UCSD-AML1 (cell line): ENCODE measurements around the gene EIF4G1.
A peak's percentile ranks its signal among the peaks of the same experiment; 100 is the strongest.

Source experiments
- DNase-seq: peaks from one replicate; lab custom pipeline; 2025; ENCODE audit not compliant: unreplicated experiment; lab: John Stamatoyannopoulos, UW

Gene EIF4G1

DNA sequence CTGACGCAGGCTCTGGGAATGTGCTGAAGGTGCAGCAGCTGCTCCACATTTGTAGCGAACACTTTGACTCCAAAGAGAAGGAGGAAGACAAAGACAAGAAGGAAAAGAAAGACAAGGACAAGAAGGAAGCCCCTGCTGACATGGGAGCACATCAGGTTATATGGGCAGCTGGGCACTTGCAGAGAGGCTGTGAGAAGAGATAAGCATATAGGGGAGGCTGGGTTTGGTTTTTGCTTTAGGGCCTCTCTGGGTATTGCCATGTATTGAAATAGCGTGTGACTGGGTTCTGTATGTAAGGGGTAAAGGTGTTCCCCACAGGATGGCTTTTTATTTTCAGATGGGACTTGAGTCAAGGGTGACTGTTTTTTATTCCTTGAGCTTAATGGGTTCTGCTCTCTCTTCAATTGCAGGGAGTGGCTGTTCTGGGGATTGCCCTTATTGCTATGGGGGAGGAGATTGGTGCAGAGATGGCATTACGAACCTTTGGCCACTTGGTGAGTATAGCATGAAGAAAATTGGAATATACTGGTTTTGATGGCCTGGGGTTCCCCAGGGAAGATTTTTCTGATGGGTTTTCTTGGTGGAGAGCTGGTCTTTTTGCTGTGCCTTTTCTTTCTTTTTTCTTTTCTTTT, 7.9 kb upstream of the EIF4G1 start:
- no peak for DNase-seq

DNA sequence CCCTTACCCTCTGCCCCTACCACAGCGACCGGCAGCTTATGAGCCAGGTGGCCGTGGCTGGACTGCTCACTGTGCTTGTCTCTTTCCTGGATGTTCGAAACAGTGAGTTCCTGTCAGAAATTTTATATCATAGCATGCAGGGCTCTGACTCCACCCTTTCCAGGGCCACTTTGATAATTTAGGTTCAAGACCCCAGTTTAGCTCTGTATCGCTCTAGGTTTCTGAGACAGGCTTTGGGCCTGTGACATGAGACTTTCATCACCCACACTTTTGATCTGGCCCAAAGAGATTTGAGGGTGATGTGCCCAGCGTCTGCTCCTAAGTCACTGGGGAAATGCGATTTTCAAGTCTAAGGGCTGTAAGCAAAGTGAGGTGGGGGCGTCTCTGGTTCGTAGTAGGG, 6.5 kb upstream of the EIF4G1 start:
- no peak for DNase-seq

- no peak for DNase-seq
Observed at GRCh38 chr3:184308744-184309143, 5.7 kb upstream of the EIF4G1 start.

DNA sequence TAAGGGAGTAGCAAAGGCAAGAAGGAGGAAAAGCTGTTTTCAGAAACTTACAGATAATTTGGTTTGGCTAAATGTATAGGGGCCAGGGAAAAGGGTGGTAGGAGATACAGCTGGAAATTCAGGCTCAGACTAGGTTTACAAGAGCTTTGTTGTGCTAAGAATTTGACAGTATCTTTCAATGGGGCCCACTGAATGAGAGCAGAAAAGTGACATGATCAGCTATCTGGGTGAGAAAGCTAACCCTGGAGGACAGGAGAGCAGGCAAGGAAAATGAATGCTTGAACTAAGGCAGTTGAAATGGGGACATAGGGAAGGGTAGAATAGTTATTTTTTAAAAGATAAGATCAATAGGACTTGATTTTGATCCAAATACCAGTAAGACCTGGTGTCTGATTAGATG, 2.8 kb upstream of the EIF4G1 start:
- DNase-seq, result no peak

- peak; percentile 48 for DNase-seq
Observed at GRCh38 chr3:184314700-184315542, 515 bp downstream of the EIF4G1 start.

DNA sequence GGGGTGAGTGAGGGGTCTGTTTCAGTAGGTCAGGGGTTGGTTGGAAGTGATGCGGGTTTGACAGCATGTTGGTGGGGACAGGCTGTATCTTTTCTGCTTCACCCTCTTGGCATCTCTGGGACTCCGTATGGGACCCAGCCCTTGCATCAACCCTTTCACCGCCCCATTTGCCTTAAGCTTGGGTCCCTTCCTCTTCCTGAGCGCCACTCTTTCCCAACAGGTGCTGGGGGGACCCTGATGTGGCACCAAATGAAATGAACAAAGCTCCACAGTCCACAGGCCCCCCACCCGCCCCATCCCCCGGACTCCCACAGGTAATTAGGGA, 1.1 kb downstream of the EIF4G1 start:
- no peak for DNase-seq

DNA sequence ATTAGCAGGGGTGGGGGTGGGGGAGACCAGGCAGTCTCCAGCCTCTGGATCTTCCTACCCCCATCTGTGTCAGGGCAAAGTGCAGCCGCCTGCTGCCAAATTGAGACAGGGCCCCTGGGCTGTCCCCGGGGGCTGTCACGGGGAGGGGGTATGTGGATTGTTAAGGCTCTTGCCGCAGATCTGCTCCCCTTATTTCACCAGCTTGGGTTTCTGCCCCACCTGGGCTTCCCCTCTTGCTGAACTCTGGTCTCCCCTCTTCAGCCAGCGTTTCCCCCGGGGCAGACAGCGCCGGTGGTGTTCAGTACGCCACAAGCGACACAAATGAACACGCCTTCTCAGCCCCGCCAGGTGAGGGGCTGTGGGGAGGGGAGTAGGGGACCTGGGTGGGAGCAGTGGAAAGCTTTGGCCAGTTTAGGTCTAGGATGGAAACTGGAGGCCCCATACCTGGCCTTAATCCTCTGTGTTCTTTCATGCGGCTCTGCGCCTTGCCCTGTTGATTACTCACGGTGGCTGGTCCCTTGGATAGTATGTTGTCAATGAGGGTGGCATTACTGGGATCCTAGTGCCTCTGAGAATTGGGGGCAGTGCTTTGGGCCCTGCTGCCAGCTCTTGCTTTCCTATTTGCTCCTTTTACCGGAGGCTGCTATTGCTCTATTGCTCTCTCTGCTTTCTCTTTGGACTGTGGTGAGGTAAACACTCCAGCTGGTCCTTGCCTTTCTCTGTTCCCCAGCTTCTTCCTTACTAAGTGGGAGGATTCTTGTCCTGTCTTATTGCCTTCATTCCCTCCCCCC, 1.7 kb downstream of the EIF4G1 start:
- DNase-seq, result no peak

GRCh38 chr3:184316792-184317191, 2.4 kb downstream of the EIF4G1 start:
- DNase-seq, result no peak

- DNase-seq, result no peak
Observed at GRCh38 chr3:184317201-184317600, 2.8 kb downstream of the EIF4G1 start.

GRCh38 chr3:184320104-184320445, 5.7 kb downstream of the EIF4G1 start:
- no peak for DNase-seq

- no peak for DNase-seq
Observed at GRCh38 chr3:184321666-184322065, 7.3 kb downstream of the EIF4G1 start.

- no peak for DNase-seq
Observed at GRCh38 chr3:184322731-184323487, 8.5 kb downstream of the EIF4G1 start.

GRCh38 chr3:184323696-184324095, 9.3 kb downstream of the EIF4G1 start:
- DNase-seq, result no peak

DNA sequence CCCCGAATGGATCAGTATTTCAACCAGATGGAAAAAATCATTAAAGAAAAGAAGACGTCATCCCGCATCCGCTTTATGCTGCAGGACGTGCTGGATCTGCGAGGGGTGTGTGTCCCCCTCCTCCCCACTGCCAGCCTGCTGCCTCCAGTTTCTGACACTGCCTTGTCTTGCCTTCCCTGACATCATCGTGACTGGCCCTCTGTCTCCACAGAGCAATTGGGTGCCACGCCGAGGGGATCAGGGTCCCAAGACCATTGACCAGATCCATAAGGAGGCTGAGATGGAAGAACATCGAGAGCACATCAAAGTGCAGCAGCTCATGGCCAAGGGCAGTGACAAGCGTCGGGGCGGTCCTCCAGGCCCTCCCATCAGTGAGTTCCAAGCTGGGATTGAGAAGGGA, 10.9 kb downstream of the EIF4G1 start:
- no peak for DNase-seq

DNA sequence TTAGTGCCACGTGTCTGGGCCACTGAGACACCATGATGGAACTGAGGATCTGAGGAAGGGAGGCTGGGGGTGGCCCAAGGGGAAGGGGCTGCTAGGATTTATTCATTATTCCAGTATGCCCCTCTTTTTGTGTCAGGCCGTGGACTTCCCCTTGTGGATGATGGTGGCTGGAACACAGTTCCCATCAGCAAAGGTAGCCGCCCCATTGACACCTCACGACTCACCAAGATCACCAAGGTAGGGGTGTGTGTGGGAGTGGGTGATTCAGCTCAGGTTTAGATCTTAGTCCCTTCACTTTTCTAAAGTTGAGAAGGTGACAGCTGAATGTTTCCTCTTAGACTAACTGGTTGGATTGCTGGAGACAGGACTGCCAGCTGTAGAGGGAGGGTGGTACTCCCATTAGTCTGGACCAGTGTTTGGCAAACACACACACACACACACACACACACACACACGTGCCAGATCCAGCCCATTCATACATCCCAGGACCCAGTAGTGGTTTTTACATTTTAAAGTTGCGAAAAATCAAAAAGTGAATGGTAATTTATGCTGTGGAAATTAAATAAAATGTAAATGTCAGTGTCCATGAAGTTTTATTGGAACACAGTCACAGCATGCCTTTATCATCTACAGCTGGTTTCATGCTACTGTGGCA, 11.4 kb downstream of the EIF4G1 start:
- no peak for DNase-seq

DNA sequence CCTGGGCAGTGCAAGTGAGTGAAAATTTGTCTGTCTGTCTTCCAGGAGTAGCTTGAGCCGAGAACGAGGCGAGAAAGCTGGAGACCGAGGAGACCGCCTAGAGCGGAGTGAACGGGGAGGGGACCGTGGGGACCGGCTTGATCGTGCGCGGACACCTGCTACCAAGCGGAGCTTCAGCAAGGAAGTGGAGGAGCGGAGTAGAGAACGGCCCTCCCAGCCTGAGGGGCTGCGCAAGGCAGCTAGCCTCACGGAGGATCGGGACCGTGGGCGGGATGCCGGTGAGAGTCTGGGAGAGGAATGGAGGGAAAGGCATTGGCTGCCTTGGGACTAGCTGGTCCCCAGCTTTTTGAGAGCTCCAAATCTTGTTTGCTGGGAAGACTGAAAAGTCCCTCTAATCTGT, 12.8 kb downstream of the EIF4G1 start:
- DNase-seq, result no peak

GRCh38 chr3:184328516-184328915, 14.1 kb downstream of the EIF4G1 start:
- no peak for DNase-seq

- no peak for DNase-seq
Observed at GRCh38 chr3:184332370-184333090, 18.1 kb downstream of the EIF4G1 start.

DNA sequence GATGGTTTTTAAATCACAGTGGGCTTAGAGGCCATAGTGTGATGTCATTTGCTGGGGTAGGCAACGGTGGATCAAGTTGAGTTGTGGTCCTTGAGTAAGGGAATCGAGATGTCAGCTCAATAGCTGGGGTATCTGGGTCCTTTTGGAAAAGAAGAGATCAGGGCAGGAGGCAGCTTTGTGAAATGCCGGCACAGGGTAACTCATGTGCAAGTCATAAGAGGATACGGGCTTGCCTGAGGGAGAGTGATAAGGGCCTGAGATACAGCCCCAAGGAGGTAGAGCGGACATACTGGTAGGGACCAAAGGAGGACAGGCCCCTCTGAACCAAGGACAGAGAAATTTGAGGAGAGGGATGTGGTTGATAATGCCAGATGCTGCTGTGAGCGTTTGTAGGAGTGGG, 18.8 kb downstream of the EIF4G1 start:
- no peak for DNase-seq

DNA sequence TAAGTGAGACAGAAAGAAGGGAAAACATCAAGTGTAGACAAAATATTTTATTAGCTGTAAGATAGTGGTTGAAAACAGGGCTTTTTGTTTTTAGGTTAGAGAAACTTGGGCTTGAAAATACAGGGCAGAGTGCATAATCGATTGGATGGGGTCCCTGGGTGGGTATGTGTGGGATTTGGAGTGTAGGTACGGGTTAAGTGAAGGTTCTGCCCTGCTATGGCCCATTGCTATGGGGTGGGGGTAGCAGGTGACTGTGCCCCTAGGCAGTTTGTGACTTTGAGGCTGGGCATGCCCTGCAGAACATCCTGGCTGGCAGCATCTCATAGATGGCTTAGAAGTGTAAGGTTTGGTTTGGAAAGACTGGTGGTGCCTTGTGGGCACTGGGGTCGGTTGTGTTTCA, 19.3 kb downstream of the EIF4G1 start:
- no peak for DNase-seq
